GM23248 (cell line): ENCODE data around the gene PAF1.

ENCODE experiments used
- EZH2 ChIP-seq: fragments of 200-600 bp; sonication (generic); IDR thresholded peaks from 2 replicates; pipeline ENCODE4 v1.6.1; 2018; ENCODE audit warnings: antibody characterized with exemption, mild to moderate bottlenecking; ENCODE audit not compliant: insufficient read depth, poor library complexity, severe bottlenecking
- EZH2phosphoT487 ChIP-seq: fragments of 200-600 bp; sonication (generic); IDR thresholded peaks from 2 replicates; pipeline ENCODE4 v1.6.1; 2018; ENCODE audit warnings: antibody characterized with exemption, moderate library complexity, mild to moderate bottlenecking, low read depth; ENCODE audit not compliant: insufficient read depth

GRCh38 chr19:39432677-39433025, 41.7 kb upstream of the PAF1 start:
- no peak for TF ChIP-seq EZH2
- TF ChIP-seq EZH2phosphoT487 = no peak
